Mucosa of descending colon (tissue), 3 donors: Measurements from ENCODE around the gene POLR1H. TPM values are rescaled to one million over a fixed set of nuclear protein-coding genes. Genes with fewer than 3 reads are reported as not detected.

Source experiments
- ATAC-seq: fragments of 200-7000 bp; cut with Tn5 transposase; one replicate; pipeline ENCODE4 v1.9.1; 2020; ENCODE audit warnings: mild to moderate bottlenecking, moderate library complexity
- DNase-seq, 3 donors: peaks; one replicate each; pipeline ENCODE4 v3.0.0-alpha.2; 2020
- H3K36me3 ChIP-seq: fragments of 200-600 bp; one replicate; pipeline ENCODE4 v1.8.0; 2021; ENCODE audit warnings: low read depth, mild to moderate bottlenecking
- H3K4me1 ChIP-seq: fragments of 200-600 bp; one replicate; pipeline ENCODE4 v1.8.0; 2021; ENCODE audit warnings: low read depth, mild to moderate bottlenecking
- H3K4me3 ChIP-seq: fragments of 200-600 bp; one replicate; pipeline ENCODE4 v1.8.0; 2021; ENCODE audit warnings: mild to moderate bottlenecking
- H3K9me3 ChIP-seq: fragments of 200-600 bp; one replicate; pipeline ENCODE4 v1.8.0; 2021; ENCODE audit warnings: mild to moderate bottlenecking
- intact Hi-C, 2 donors: fragments of 100-400 bp; cut with DNase I in 1 of 2; cut with micrococcal nuclease in 1 of 2; formaldehyde crosslinking; loops; one replicate each; pipeline versions ENCODE4 v1.11.0 to v1.11.1; 2022; cut with DNase I, micrococcal nuclease
- total RNA-seq, 3 donors: library from RNA; stranded (reverse); fragmentation: NEBNext Ultra II Directional in 2 of 3; extraction: Animal tissue kit (Norgen Biotek cat#: 25700) in 2 of 3; gene quantifications; one replicate each; pipeline versions ENCODE4 v1.2.1 to v1.2.4, GENCODE V29; 2021 to 2023
- TF ChIP-seq, protein P1 (sequence below): fragments of 200-600 bp; IDR thresholded peaks from one replicate; pipeline ENCODE4 v1.8.0; 2022; ENCODE audit warnings: antibody characterized with exemption, mild to moderate bottlenecking
- donor health status: DM: no; HTN: no; CAD: no; lungs with moderate emphysema.
- donor health status: DM: no; HTN: no; CAD: no.
- donor health status: DM: no; HTN: yes; CAD: no.

Gene POLR1H
- total RNA-seq, 3 donors from 2014 or later, result 22.4 to 31.7 (median 23.0) TPM

DNA sequence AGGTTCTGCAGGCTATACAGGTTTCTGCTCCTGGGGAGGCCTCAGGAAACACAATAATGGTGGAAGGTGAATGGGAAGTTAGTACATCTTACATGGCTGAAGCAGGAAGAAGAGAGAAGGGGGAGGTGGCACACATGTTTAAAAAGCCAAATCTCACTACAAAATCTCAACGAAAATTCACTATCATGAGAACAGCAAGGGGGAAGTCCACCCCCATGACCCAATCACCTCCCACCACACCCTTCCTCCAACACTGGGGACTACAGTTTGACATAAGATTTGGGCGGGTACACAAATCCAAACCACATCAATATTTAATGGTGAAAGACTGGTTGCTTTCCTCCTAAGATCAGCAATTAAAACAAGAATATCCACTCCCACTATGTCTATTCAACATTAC, 13.8 kb upstream of the POLR1H start:
- Histone ChIP-seq H3K9me3 (no peaks in the 10 kb centered on the region), H3K4me3 (no peak overlapping the region), H3K36me3 (no peaks in the 10 kb centered on the region), H3K4me1 (no peaks in the 10 kb centered on the region)
- TF ChIP-seq, protein P1, sequence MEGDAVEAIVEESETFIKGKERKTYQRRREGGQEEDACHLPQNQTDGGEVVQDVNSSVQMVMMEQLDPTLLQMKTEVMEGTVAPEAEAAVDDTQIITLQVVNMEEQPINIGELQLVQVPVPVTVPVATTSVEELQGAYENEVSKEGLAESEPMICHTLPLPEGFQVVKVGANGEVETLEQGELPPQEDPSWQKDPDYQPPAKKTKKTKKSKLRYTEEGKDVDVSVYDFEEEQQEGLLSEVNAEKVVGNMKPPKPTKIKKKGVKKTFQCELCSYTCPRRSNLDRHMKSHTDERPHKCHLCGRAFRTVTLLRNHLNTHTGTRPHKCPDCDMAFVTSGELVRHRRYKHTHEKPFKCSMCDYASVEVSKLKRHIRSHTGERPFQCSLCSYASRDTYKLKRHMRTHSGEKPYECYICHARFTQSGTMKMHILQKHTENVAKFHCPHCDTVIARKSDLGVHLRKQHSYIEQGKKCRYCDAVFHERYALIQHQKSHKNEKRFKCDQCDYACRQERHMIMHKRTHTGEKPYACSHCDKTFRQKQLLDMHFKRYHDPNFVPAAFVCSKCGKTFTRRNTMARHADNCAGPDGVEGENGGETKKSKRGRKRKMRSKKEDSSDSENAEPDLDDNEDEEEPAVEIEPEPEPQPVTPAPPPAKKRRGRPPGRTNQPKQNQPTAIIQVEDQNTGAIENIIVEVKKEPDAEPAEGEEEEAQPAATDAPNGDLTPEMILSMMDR, result no peak
- DNase-seq (no peak), ATAC-seq (no peak)
- intact Hi-C loops, result no loop called here

DNA sequence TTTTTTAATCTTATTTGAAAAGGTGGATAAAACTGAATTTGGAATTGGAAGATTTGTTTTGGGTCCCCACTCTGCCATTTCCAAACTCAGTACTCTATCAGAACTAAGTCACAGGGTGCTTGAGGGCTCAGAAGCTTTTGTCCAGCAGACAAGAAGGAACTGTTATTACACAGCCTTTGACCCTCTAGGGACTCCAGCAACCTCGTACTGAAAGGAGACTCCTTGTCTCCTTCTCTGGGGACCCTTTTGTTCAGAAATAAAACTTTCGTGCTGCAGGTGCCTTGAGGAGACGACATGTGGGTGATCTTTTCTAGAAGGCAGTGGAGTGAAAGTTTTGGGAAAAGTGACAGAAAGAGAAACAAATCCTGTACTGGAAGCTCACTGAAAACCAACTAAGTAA, 7.4 kb upstream of the POLR1H start:
- Histone ChIP-seq H3K9me3 (no peaks in the 10 kb centered on the region), H3K4me3 (no peak overlapping the region), H3K4me1 (no peaks in the 10 kb centered on the region), H3K36me3 (no peaks in the 10 kb centered on the region)
- TF ChIP-seq, protein P1, result no peak
- DNase-seq (no peak), ATAC-seq (no peak)
- intact Hi-C loops, result no loop called here

DNA sequence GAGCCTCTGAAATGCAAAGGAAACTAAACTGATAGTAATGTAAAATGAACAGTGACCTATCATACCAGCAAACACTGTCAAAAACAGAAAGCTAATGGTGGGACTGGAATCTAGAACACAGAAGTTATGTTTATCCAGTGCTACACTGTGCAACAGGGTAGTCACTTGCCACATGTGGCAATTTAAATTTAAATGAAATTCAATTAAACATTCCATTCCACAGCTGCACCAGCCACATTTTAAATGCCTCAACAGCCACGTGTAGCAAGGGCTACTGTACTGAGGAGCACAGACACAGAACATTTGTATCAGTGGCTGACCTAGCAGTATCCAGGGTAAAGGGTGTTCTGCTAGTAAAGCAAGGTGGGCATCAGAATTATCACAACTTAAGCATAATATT, 5.6 kb upstream of the POLR1H start:
- DNase-seq (no peak), ATAC-seq (no peak)
- no peaks in the 10 kb centered on the region for H3K36me3 ChIP-seq
- no peaks in the 10 kb centered on the region for H3K4me1 ChIP-seq
- TF ChIP-seq, protein P1, result no peak
- no peaks in the 10 kb centered on the region for H3K9me3 ChIP-seq
- no peak overlapping the region for H3K4me3 ChIP-seq
- intact Hi-C loops, result no loop called here

DNA sequence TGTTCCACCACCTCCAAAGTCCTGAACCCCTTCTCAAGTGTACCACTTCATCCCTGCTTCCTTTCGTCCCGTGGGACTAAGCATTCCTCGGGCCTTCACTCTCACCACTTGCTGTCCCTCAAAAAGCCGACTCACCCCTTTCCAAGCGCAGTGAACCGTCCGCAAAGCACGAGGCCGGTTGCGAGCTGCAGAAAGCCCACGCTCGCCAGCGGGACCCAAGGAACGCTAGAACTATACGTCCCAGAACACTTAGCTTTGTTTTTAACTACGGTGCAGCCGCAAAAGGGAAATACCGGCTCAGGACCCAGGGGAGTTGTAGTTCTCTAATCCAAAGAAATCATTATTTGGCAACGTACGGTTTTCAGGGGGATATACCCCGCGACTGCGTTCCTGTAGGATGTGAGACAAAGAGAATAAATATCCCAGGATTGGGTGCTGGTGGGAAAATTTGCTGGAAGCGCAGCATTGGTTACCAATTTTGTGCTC, 416 bp upstream of the POLR1H start:
- Histone ChIP-seq H3K9me3 (no peaks in the 10 kb centered on the region), H3K4me3 (peak overlapping the region; percentile 48), H3K4me1 (peaks cover 12% of the 10 kb centered on the region), H3K36me3 (no peaks in the 10 kb centered on the region)
- intact Hi-C loops, result no loop called here
- DNase-seq (peak in 2 of 3 donors; percentile 54 to 58), ATAC-seq (peak; percentile 10)
- TF ChIP-seq, protein P1, result no peak

DNA sequence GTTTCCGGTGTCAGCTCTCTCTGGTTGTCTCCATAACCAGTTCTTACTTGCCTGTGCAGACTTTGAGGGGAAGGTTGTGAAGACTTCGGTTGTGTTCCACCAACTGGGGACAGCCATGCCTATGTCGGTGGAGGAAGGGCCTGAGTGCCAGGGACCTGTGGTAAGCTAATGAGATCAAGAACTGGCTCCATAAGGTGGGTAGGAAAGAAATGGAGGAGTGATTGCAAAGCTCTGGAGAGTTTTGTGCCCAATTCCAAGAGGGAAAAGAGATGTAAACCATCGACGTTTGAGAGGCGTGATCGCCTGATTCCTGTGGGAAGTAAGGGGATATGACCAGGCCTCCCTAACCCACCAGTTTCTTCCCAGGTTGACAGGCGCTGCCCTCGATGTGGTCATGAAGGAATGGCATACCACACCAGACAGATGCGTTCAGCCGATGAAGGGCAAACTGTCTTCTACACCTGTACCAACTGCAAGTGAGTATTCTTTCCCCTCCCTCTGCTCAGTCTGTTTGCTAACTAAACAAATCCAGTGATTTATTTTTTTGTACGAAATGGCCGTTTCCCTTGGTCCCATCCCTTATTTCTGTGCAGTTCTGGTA, 893 bp downstream of the POLR1H start:
- Histone ChIP-seq H3K9me3 (no peaks in the 10 kb centered on the region), H3K4me1 (peaks cover 12% of the 10 kb centered on the region), H3K36me3 (no peaks in the 10 kb centered on the region), H3K4me3 (peak overlapping the region; percentile 48)
- intact Hi-C loops, result no loop called here
- ATAC-seq (no peak), DNase-seq (peak; percentile 42 to 54 (median 48))
- TF ChIP-seq, protein P1, result no peak
